Fibroblast of mammary gland (primary cell): ENCODE data around the gene DAPK1.
A peak's percentile ranks its signal among the peaks of the same experiment; 100 is the strongest.

Experiments
- DNase-seq: peaks from one replicate; pipeline ENCODE4 v3.0.0-alpha.2; 2010; ENCODE audit warnings: low read depth
- H3K4me3 ChIP-seq: 2 replicates; pipeline ENCODE4 v1.5.1; 2011; ENCODE audit warnings: low read depth, mild to moderate bottlenecking, low read length, moderate library complexity; ENCODE audit not compliant: control insufficient read depth
- CTCF ChIP-seq: conservative IDR thresholded peaks from 2 replicates; pipeline ENCODE4 v1.5.1; 2011; ENCODE audit warnings: low read depth, low read length, inconsistent platforms; ENCODE audit not compliant: control insufficient read depth, insufficient read depth

DAPK1 gene

GRCh38 chr9:87725900-87726709 is 228.4 kb downstream of the DAPK1 start, which contains the start of gene CTSL:
Gene CTSL, plus strand, starts transcription at chr9:87726119. Its CDS starts 1,485 bp downstream, at chr9:87727604.
- TF ChIP-seq CTCF, result no peak
- H3K4me3 ChIP-seq, result peak within 1 kb of the TSS; percentile 72
- peak; percentile 90 for DNase-seq

GRCh38 chr9:87729246-87729645 is 231.6 kb downstream of the DAPK1 start:
- peak; percentile 44 for DNase-seq
- TF ChIP-seq CTCF, result no peak
- peak overlapping the region; percentile 72 for H3K4me3 ChIP-seq

GRCh38 chr9:87731321-87731720 is 233.7 kb downstream of the DAPK1 start:
- DNase-seq, result no peak
- TF ChIP-seq CTCF, result no peak
- H3K4me3 ChIP-seq, result no peak overlapping the region

GRCh38 chr9:87732344-87732743 is 234.7 kb downstream of the DAPK1 start:
- DNase-seq, result peak; percentile 49

GRCh38 chr9:87732756-87733155 is 235.1 kb downstream of the DAPK1 start:
- TF ChIP-seq CTCF, result no peak
- no peak for DNase-seq
- H3K4me3 ChIP-seq, result no peak overlapping the region

More at GRCh38 chr9:87732344-87732743, 234.7 kb downstream of the DAPK1 start:
- TF ChIP-seq CTCF, result no peak
- no peak overlapping the region for H3K4me3 ChIP-seq

- DNase-seq, result no peak
- no peak for TF ChIP-seq CTCF
- H3K4me3 ChIP-seq, result no peak overlapping the region
Observed at GRCh38 chr9:87733273-87734052, 235.8 kb downstream of the DAPK1 start.
